Measurements from ENCODE around the gene PLEKHG2.

The PLEKHG2 gene

DNA sequence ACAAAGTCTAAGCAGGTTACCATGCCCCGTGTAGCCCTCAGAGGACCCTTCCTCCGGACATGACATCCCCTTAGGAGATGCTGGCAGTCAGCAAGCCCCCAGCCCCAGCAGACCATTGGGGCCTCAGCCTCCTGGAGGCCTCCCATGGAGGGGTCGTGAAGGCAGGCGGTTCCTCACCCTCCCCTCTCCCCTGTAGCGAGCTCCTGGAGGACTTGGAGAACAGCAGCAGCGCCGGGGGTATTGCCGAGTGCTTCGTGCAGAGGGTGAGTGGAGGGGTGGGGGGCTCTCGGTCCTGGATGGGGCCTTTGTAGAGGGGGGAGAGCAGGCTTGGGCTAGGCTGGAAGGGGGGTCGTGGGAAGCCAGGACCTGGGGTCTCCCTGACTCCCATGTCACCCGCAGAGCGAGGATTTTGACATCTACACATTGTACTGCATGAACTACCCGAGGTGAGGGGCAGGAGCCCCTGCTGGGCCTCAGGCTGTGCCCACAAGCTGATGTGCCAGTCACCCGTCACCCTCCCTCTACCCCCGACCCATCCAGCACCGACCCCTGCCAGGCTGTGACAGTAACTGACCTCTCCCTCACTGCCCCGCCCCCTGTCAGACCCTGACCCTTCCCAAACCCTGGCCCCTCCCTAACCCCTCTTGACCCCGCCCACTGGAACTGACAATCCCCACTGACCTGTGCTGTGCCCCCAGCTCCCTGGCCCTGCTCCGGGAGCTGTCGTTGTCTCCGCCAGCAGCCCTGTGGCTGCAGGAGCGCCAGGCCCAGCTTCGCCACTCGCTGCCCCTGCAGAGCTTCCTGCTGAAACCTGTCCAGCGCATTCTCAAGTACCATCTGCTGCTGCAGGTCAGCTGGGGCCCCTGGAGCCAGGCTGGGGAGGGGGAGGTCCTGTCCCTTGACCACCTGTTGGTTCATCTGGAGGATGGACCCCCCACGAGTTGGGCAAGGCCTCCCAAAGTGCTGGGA is 4.0 kb downstream of the PLEKHG2 start:
- TF ChIP-seq CREB1 (IDR thresholded peaks at IDR 0.05; ENCODE audit: low read depth) (no peak), NFIC (IDR thresholded peaks at IDR 0.05) (no peak), EGR1 (IDR thresholded peaks at IDR 0.05) (no peak), FOXM1 (IDR thresholded peaks at IDR 0.05; ENCODE audit: borderline replicate concordance, low read depth) (no peak), ZBTB7A (IDR thresholded peaks at IDR 0.05; ENCODE audit: low read depth) (no peak), REST (IDR thresholded peaks at IDR 0.05; ENCODE audit: low read depth) (no peak), TAF1 (IDR thresholded peaks at IDR 0.05; ENCODE audit: low read depth) (no peak), TCF12 (IDR thresholded peaks at IDR 0.05; ENCODE audit: low read depth) (no peak), EP300 (IDR thresholded peaks at IDR 0.05; ENCODE audit: borderline replicate concordance) (no peak), TEAD4 (IDR thresholded peaks at IDR 0.05) (no peak)
- TF ChIP-seq, protein P1, sequence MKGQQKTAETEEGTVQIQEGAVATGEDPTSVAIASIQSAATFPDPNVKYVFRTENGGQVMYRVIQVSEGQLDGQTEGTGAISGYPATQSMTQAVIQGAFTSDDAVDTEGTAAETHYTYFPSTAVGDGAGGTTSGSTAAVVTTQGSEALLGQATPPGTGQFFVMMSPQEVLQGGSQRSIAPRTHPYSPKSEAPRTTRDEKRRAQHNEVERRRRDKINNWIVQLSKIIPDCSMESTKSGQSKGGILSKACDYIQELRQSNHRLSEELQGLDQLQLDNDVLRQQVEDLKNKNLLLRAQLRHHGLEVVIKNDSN (IDR thresholded peaks at IDR 0.05) = no peak

- no peak for TF ChIP-seq NFIC (IDR thresholded peaks at IDR 0.05)
- TF ChIP-seq MAX (IDR thresholded peaks at IDR 0.05) = no peak
- no peak for TF ChIP-seq EP300 (IDR thresholded peaks at IDR 0.05; ENCODE audit: borderline replicate concordance)
- no peak for TF ChIP-seq TAF1 (IDR thresholded peaks at IDR 0.05; ENCODE audit: low read depth)
- TF ChIP-seq CREB1 (IDR thresholded peaks at IDR 0.05; ENCODE audit: low read depth) = no peak
- no peak for TF ChIP-seq EGR1 (IDR thresholded peaks at IDR 0.05)
- no peak for TF ChIP-seq YY1 (IDR thresholded peaks at IDR 0.05; ENCODE audit: low read depth)
- TF ChIP-seq, protein P1 (IDR thresholded peaks at IDR 0.05) = no peak
- TF ChIP-seq TEAD4 (IDR thresholded peaks at IDR 0.05) = no peak
- TF ChIP-seq ZBTB7A (IDR thresholded peaks at IDR 0.05; ENCODE audit: low read depth) = no peak
- no peak for TF ChIP-seq RAD21 (IDR thresholded peaks at IDR 0.05; ENCODE audit: low read depth)
- no peak for TF ChIP-seq FOXM1 (IDR thresholded peaks at IDR 0.05; ENCODE audit: borderline replicate concordance, low read depth)
- no peak for TF ChIP-seq CEBPB (IDR thresholded peaks at IDR 0.05)
- no peak for TF ChIP-seq TCF12 (IDR thresholded peaks at IDR 0.05; ENCODE audit: low read depth)
- no peak for TF ChIP-seq REST (IDR thresholded peaks at IDR 0.05; ENCODE audit: low read depth)
Observed at GRCh38 chr19:39417463-39418181, 5.2 kb downstream of the PLEKHG2 start.

- TF ChIP-seq FOXM1 (IDR thresholded peaks at IDR 0.05; ENCODE audit: borderline replicate concordance, low read depth) (no peak), ZBTB7A (IDR thresholded peaks at IDR 0.05; ENCODE audit: low read depth) (no peak), TCF12 (IDR thresholded peaks at IDR 0.05; ENCODE audit: low read depth) (no peak), EGR1 (IDR thresholded peaks at IDR 0.05) (no peak), TEAD4 (IDR thresholded peaks at IDR 0.05) (no peak), YY1 (IDR thresholded peaks at IDR 0.05; ENCODE audit: low read depth) (no peak), NFIC (IDR thresholded peaks at IDR 0.05) (no peak), EP300 (IDR thresholded peaks at IDR 0.05; ENCODE audit: borderline replicate concordance) (no peak), MAX (IDR thresholded peaks at IDR 0.05) (no peak), TAF1 (IDR thresholded peaks at IDR 0.05; ENCODE audit: low read depth) (no peak), CREB1 (IDR thresholded peaks at IDR 0.05; ENCODE audit: low read depth) (no peak), CEBPB (IDR thresholded peaks at IDR 0.05) (no peak), REST (IDR thresholded peaks at IDR 0.05; ENCODE audit: low read depth) (no peak)
- TF ChIP-seq, protein P1 (IDR thresholded peaks at IDR 0.05) = no peak
Observed at GRCh38 chr19:39419003-39419402, 6.5 kb downstream of the PLEKHG2 start.
